PC-3 (cell line): ENCODE results near the gene ARHGAP18. TPM values are rescaled to one million over a fixed set of nuclear protein-coding genes. Genes with fewer than 3 reads are reported as not detected.

ENCODE experiments used
- ATAC-seq: fragments of 200-7000 bp; cut with Tn5 transposase; 2 replicates; pipeline ENCODE4 v1.9.1; 2020; ENCODE audit warnings: mild to moderate bottlenecking, moderate library complexity
- BruUV-seq: library from RNA; stranded (reverse); fragments of 400-500 nt; replicated peaks from 2 replicates; lab custom pipeline; 2021; lab: Mats Ljungman, UMichigan
- CTCF ChIA-PET: fragments of 300-600 bp; sonication (Branson Sonifier 250); formaldehyde crosslinking; loops from one replicate; lab custom pipeline; 2022; ENCODE audit warnings: antibody characterized with exemption; lab: Charles Lee
- POLR2A ChIA-PET: fragments of 300-600 bp; sonication (Branson Sonifier 250); formaldehyde crosslinking; loops from one replicate; lab custom pipeline; 2022; ENCODE audit warnings: antibody characterized with exemption; ENCODE audit not compliant: unreplicated experiment; lab: Charles Lee
- DNase-seq: peaks from one replicate; pipeline ENCODE4 v3.0.0-alpha.2; 2015
- H2AFZ ChIP-seq: fragments of 300-600 bp; sonication (generic); 2 replicates; pipeline ENCODE4 v1.6.0; 2016; ENCODE audit warnings: antibody characterized with exemption, low read length
- H3F3A ChIP-seq: fragments of 300-600 bp; sonication (generic); one replicate; pipeline ENCODE4 v1.6.0; 2017; ENCODE audit warnings: antibody characterized with exemption, low read length, control low read depth, mild to moderate bottlenecking; ENCODE audit not compliant: unreplicated experiment
- H3K27ac ChIP-seq: fragments of 300-600 bp; sonication (generic); 2 replicates; pipeline ENCODE4 v1.5.1; 2016; ENCODE audit warnings: mild to moderate bottlenecking, low read length
- H3K27me3 ChIP-seq: fragments of 300-600 bp; sonication (generic); 2 replicates; pipeline ENCODE4 v1.6.1; 2016; ENCODE audit warnings: low read length, mixed read lengths
- H3K36me3 ChIP-seq: fragments of 300-600 bp; sonication (generic); 2 replicates; pipeline ENCODE4 v1.6.1; 2016; ENCODE audit warnings: low read depth, mixed run types, low read length, mixed read lengths
- H3K4me1 ChIP-seq: fragments of 300-600 bp; sonication (generic); 2 replicates; pipeline ENCODE4 v1.5.1; 2016; ENCODE audit warnings: low read length; ENCODE audit not compliant: insufficient read depth
- H3K4me2 ChIP-seq: fragments of 300-600 bp; sonication (generic); 2 replicates; pipeline ENCODE4 v1.6.0; 2016; ENCODE audit warnings: low read length
- H3K4me3 ChIP-seq: fragments of 300-600 bp; sonication (generic); 2 replicates; pipeline ENCODE4 v1.5.1; 2016; ENCODE audit warnings: mild to moderate bottlenecking, low read length, mixed read lengths
- H3K79me2 ChIP-seq: fragments of 300-600 bp; sonication (generic); 2 replicates; pipeline ENCODE4 v1.6.1; 2017; ENCODE audit warnings: low read length, mixed read lengths
- H3K9ac ChIP-seq: fragments of 300-600 bp; sonication (generic); 2 replicates; pipeline ENCODE4 v1.6.0; 2016; ENCODE audit warnings: mild to moderate bottlenecking, low read length
- H3K9me2 ChIP-seq: fragments of 300-600 bp; sonication (generic); replicated peaks from 2 replicates; pipeline ENCODE4 v1.6.1; 2016; ENCODE audit warnings: mixed run types, low read length, mixed read lengths
- H3K9me3 ChIP-seq: fragments of 300-600 bp; sonication (generic); 2 replicates; pipeline ENCODE4 v1.6.1; 2016; ENCODE audit warnings: low read length, mixed read lengths
- H4K20me1 ChIP-seq: fragments of 300-600 bp; sonication (generic); 2 replicates; pipeline ENCODE4 v1.6.1; 2016; ENCODE audit warnings: low read length, mixed read lengths
- EZH2 ChIP-seq: fragments of 300-600 bp; sonication (generic); IDR thresholded peaks from one replicate; pipeline ENCODE4 v1.6.1; 2017; ENCODE audit warnings: antibody characterized with exemption, mild to moderate bottlenecking, low read length; ENCODE audit not compliant: unreplicated experiment
- EZH2phosphoT487 ChIP-seq: fragments of 300-600 bp; sonication (generic); IDR thresholded peaks from 2 replicates; pipeline ENCODE4 v1.6.1; 2018; ENCODE audit warnings: mild to moderate bottlenecking, antibody characterized with exemption, low read length, borderline replicate concordance
- intact Hi-C: fragments of 100-400 bp; cut with micrococcal nuclease; formaldehyde crosslinking; loops from 2 replicates; pipeline ENCODE4 v1.9.0; 2023
- total RNA-seq: library from RNA; depleted of rRNA; stranded (reverse); fragments of >200 nt; gene quantifications from 2 replicates; pipeline ENCODE4 v1.2.3, GENCODE V29; 2014
- TF ChIP-seq, protein P1 (sequence below): fragments of 300-600 bp; sonication (generic); conservative IDR thresholded peaks from 2 replicates; pipeline ENCODE4 v1.5.1; 2017; ENCODE audit warnings: antibody characterized with exemption, low read depth, mild to moderate bottlenecking, low read length

The ARHGAP18 gene
- total RNA-seq, 1 experiment from 2014 or later, result 5.9 TPM

DNA sequence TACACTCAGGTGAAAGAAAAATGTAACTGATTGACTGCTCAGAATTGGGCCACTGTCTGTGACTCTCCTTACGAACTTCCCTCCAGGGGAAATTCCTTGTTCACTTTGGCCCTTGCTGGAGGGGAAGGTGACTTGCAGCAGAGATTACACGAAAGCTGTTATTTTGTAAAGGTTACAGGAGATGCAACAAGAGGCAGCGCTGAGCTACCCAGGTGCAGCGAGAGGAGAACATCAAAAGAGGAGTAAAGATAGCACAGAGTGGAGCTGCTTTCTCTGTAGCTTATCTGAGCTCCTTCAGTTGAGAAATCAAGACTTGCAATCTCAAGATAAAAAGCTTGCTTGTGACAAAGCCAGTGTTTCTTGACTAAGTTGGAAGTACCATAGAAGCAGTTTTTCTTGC lies 144.6 kb downstream of the ARHGAP18 start:
- DNase-seq (no peak), ATAC-seq (no peak)
- Histone ChIP-seq H3K9ac (no peak overlapping the region), H3F3A (no peaks in the 10 kb centered on the region), H3K9me3 (no peaks in the 10 kb centered on the region), H2AFZ (no peak overlapping the region), H3K27me3 (no peaks in the 10 kb centered on the region), H3K4me1 (no peaks in the 10 kb centered on the region), H4K20me1 (no peaks in the 10 kb centered on the region), H3K9me2 (no peaks in the 10 kb centered on the region), H3K4me2 (no peak overlapping the region), H3K79me2 (no peaks in the 10 kb centered on the region), H3K27ac (no peak overlapping the region), H3K36me3 (no peaks in the 10 kb centered on the region), H3K4me3 (no peak overlapping the region)
- no peak for TF ChIP-seq EZH2
- TF ChIP-seq EZH2phosphoT487, result no peak
- TF ChIP-seq, protein P1, sequence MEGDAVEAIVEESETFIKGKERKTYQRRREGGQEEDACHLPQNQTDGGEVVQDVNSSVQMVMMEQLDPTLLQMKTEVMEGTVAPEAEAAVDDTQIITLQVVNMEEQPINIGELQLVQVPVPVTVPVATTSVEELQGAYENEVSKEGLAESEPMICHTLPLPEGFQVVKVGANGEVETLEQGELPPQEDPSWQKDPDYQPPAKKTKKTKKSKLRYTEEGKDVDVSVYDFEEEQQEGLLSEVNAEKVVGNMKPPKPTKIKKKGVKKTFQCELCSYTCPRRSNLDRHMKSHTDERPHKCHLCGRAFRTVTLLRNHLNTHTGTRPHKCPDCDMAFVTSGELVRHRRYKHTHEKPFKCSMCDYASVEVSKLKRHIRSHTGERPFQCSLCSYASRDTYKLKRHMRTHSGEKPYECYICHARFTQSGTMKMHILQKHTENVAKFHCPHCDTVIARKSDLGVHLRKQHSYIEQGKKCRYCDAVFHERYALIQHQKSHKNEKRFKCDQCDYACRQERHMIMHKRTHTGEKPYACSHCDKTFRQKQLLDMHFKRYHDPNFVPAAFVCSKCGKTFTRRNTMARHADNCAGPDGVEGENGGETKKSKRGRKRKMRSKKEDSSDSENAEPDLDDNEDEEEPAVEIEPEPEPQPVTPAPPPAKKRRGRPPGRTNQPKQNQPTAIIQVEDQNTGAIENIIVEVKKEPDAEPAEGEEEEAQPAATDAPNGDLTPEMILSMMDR, result no peak
- intact Hi-C loops, result no loop called here
- no TSS peak for BruUV-seq
- CTCF ChIA-PET, result no interaction called here
- POLR2A ChIA-PET, result no interaction called here

DNA sequence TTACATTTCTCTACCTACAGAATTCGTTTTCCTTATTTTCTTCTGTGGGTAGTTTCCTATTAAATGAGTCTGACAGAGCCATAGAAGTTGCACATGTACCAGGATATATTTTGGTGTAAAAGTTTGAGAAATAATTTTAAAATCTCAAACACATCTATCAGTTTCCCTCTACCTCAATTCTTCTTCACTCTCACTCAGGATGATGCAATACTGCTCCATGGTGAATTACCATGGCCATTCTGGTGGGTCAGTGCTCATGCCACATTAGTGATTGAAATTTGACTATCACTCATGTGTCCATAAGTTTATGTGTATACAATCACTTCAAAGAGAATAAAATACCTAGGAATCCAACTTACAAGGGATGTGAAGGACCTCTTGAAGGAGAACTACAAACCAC lies 151.7 kb downstream of the ARHGAP18 start:
- no peak for ATAC-seq
- Histone ChIP-seq H2AFZ (no peak overlapping the region), H3F3A (no peaks in the 10 kb centered on the region), H3K4me3 (no peak overlapping the region), H3K27me3 (no peaks in the 10 kb centered on the region), H4K20me1 (no peaks in the 10 kb centered on the region), H3K27ac (no peak overlapping the region), H3K4me2 (no peak overlapping the region), H3K4me1 (no peaks in the 10 kb centered on the region), H3K9me3 (no peaks in the 10 kb centered on the region), H3K79me2 (no peaks in the 10 kb centered on the region), H3K9me2 (no peaks in the 10 kb centered on the region), H3K9ac (no peak overlapping the region), H3K36me3 (no peaks in the 10 kb centered on the region)
- TF ChIP-seq EZH2phosphoT487 (no peak), EZH2 (no peak)
- TF ChIP-seq, protein P1, result no peak
- no peak for DNase-seq
- BruUV-seq, result no TSS peak
- CTCF ChIA-PET, result no interaction called here
- intact Hi-C loops, result no loop called here
- POLR2A ChIA-PET, result no interaction called here

DNA sequence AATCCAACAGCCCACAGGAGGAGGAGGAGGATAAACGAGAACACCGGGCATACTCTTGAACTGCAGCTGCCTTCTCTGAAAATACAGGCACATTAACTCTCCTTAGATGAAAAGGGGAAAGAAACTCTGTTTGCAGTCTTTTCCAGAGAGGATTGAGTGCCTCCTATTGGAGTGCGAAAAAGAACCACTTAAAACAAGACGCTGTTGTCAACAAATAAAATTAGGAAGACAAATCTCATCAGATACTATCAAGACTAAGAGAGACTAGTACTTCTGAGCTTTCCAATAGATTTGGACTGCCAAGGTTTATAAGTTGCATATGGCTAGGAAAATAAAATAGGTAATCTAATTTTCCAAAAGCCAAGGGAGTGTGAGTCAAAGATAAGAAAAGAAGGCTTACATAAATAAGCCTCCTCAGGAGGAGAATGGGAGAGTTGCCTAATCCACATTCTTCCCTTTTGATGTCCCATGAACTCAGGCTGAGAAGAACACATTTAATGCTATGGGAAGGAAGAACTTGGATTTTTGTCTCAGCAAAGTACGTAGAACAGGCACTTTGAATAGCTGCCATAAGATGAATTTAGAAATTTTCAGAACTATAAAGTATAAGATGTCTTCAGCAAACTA lies 154.7 kb downstream of the ARHGAP18 start:
- POLR2A ChIA-PET, result no interaction called here
- Histone ChIP-seq H3K9ac (no peak overlapping the region), H3K9me3 (no peaks in the 10 kb centered on the region), H2AFZ (no peak overlapping the region), H4K20me1 (no peaks in the 10 kb centered on the region), H3K79me2 (no peaks in the 10 kb centered on the region), H3K27me3 (no peaks in the 10 kb centered on the region), H3K4me2 (no peak overlapping the region), H3K9me2 (no peaks in the 10 kb centered on the region), H3K27ac (no peak overlapping the region), H3K4me1 (no peaks in the 10 kb centered on the region), H3F3A (no peaks in the 10 kb centered on the region), H3K36me3 (no peaks in the 10 kb centered on the region), H3K4me3 (no peak overlapping the region)
- CTCF ChIA-PET, result no interaction called here
- DNase-seq (no peak), ATAC-seq (no peak)
- BruUV-seq, result no TSS peak
- intact Hi-C loops, result no loop called here
- TF ChIP-seq, protein P1, result no peak
- TF ChIP-seq EZH2phosphoT487, result no peak
